GM23338 (cell line): ENCODE measurements around the gene C11orf52. TPM values are rescaled to one million over a fixed set of nuclear protein-coding genes. Genes with fewer than 3 reads are reported as not detected.

Experiments used
- ATAC-seq: fragments of 200-7000 bp; cut with Tn5 transposase; 3 replicates; pipeline ENCODE4 v1.9.1; 2020
- DNase-seq: peaks from one replicate; pipeline ENCODE4 v3.0.0-alpha.2; 2015; ENCODE audit warnings: low spot score
- H2AFZ ChIP-seq: fragments of 200-600 bp; sonication (generic); 2 replicates; pipeline ENCODE4 v1.8.0; 2016; ENCODE audit warnings: antibody characterized with exemption, mild to moderate bottlenecking, moderate library complexity
- H3F3A ChIP-seq: fragments of 200-600 bp; sonication (generic); replicated peaks from 2 replicates; pipeline ENCODE4 v1.8.0; 2017; ENCODE audit warnings: antibody characterized with exemption, mixed run types, low read depth
- H3K27ac ChIP-seq: fragments of 200-600 bp; sonication (generic); 2 replicates; pipeline ENCODE4 v1.6.1; 2016; ENCODE audit warnings: low read depth
- H3K27me3 ChIP-seq: fragments of 200-600 bp; sonication (generic); 2 replicates; pipeline ENCODE4 v1.8.0; 2016; ENCODE audit warnings: mild to moderate bottlenecking, mixed run types, moderate library complexity; ENCODE audit not compliant: insufficient read depth
- H3K36me3 ChIP-seq: fragments of 200-600 bp; sonication (generic); 2 replicates; pipeline ENCODE4 v1.8.0; 2016; ENCODE audit warnings: mild to moderate bottlenecking; ENCODE audit not compliant: insufficient read depth
- H3K4me1 ChIP-seq: fragments of 200-600 bp; sonication (generic); 2 replicates; pipeline ENCODE4 v1.8.0; 2016; ENCODE audit warnings: mild to moderate bottlenecking, moderate library complexity; ENCODE audit not compliant: insufficient read depth
- H3K4me2 ChIP-seq: fragments of 200-600 bp; sonication (generic); 2 replicates; pipeline ENCODE4 v1.7.1; 2017; ENCODE audit warnings: mixed run types
- H3K4me3 ChIP-seq: fragments of 200-600 bp; sonication (generic); 2 replicates; pipeline ENCODE4 v1.6.1; 2016; ENCODE audit warnings: mixed run types
- H3K79me2 ChIP-seq: fragments of 200-600 bp; sonication (generic); replicated peaks from 2 replicates; pipeline ENCODE4 v1.8.0; 2017; ENCODE audit warnings: mild to moderate bottlenecking; ENCODE audit not compliant: insufficient read depth
- H3K9me2 ChIP-seq: fragments of 200-600 bp; sonication (generic); 2 replicates; pipeline ENCODE4 v1.8.0; 2017; ENCODE audit not compliant: insufficient read depth
- H4K20me1 ChIP-seq: fragments of 200-600 bp; sonication (generic); replicated peaks from 2 replicates; pipeline ENCODE4 v1.8.0; 2017; ENCODE audit warnings: mild to moderate bottlenecking; ENCODE audit not compliant: insufficient read depth
- H3K27ac Mint-ChIP-seq: 2 replicates; pipeline ENCODE4 v1.8.0; 2020; ENCODE audit warnings: inconsistent platforms, mild to moderate bottlenecking, moderate library complexity, mixed read lengths
- H3K27me3 Mint-ChIP-seq: 3 replicates; pipeline ENCODE4 v1.8.0; 2022; ENCODE audit warnings: low read depth, mild to moderate bottlenecking, moderate library complexity, mixed read lengths, inconsistent platforms; ENCODE audit not compliant: insufficient read depth, poor library complexity
- H3K36me3 Mint-ChIP-seq: 3 replicates; pipeline ENCODE4 v1.8.0; 2021; ENCODE audit warnings: low read depth, mild to moderate bottlenecking, inconsistent platforms, moderate library complexity, mixed read lengths
- H3K4me1 Mint-ChIP-seq: 3 replicates; pipeline ENCODE4 v1.8.0; 2020; ENCODE audit warnings: mild to moderate bottlenecking, inconsistent platforms, mixed read lengths
- H3K4me3 Mint-ChIP-seq: 3 replicates; pipeline ENCODE4 v1.8.0; 2021; ENCODE audit warnings: moderate library complexity, mild to moderate bottlenecking, inconsistent platforms, mixed read lengths
- H3K9me3 Mint-ChIP-seq: 3 replicates; pipeline ENCODE4 v1.8.0; 2020; ENCODE audit warnings: moderate library complexity, mild to moderate bottlenecking, inconsistent platforms, mixed read lengths
- CREB1 ChIP-seq: fragments of 250-450 bp; sonication (Bioruptor Pico); IDR thresholded peaks from 2 replicates; pipeline ENCODE4 v1.5.0; 2020; ENCODE audit warnings: low read depth, mild to moderate bottlenecking, moderate library complexity
- CTCF ChIP-seq, 2 experiments: fragments of 200-600 bp in 1 of 2; sonication (generic) in 1 of 2; conservative IDR thresholded peaks; 2 replicates each; pipeline versions ENCODE4 v1.5.1 to v1.6.1; 2016 to 2017; ENCODE audit warnings: antibody characterized with exemption in 2 of 2, low read depth in 2 of 2, mild to moderate bottlenecking in 2 of 2, moderate library complexity in 1 of 2
- ETS1 ChIP-seq: IDR thresholded peaks from 2 replicates; pipeline ENCODE4 v1.6.1; 2016; ENCODE audit warnings: antibody characterized with exemption
- EZH2 ChIP-seq: fragments of 200-600 bp; sonication (generic); IDR thresholded peaks from one replicate; pipeline ENCODE4 v1.8.0; 2017; ENCODE audit warnings: antibody characterized with exemption, mild to moderate bottlenecking, low read depth; ENCODE audit not compliant: unreplicated experiment
- EZH2phosphoT487 ChIP-seq: fragments of 200-600 bp; sonication (generic); IDR thresholded peaks from one replicate; pipeline ENCODE4 v1.8.1; 2018; ENCODE audit warnings: antibody characterized with exemption; ENCODE audit not compliant: unreplicated experiment
- JUNB ChIP-seq: IDR thresholded peaks from one replicate; pipeline ENCODE4 v1.6.1; 2016; ENCODE audit warnings: antibody characterized with exemption; ENCODE audit not compliant: unreplicated experiment
- NANOG ChIP-seq: IDR thresholded peaks from 2 replicates; pipeline ENCODE4 v1.6.1; 2016; ENCODE audit warnings: antibody characterized with exemption, borderline replicate concordance
- POLR2AphosphoS5 ChIP-seq: IDR thresholded peaks from 2 replicates; pipeline ENCODE4 v1.6.1; 2016; ENCODE audit warnings: antibody characterized with exemption, low read depth
- REST ChIP-seq: IDR thresholded peaks from one replicate; pipeline ENCODE4 v1.6.1; 2018; ENCODE audit warnings: antibody characterized with exemption; ENCODE audit not compliant: unreplicated experiment
- STAT1 ChIP-seq: IDR thresholded peaks from one replicate; pipeline ENCODE4 v1.6.1; 2016; ENCODE audit warnings: antibody characterized with exemption; ENCODE audit not compliant: unreplicated experiment
- ZNF114 ChIP-seq: fragments of 250-450 bp; sonication (Bioruptor Pico); IDR thresholded peaks from 2 replicates; pipeline ENCODE4 v1.5.0; 2020; ENCODE audit warnings: mild to moderate bottlenecking, moderate library complexity
- ZNF331 ChIP-seq: fragments of 250-450 bp; sonication (Bioruptor Pico); IDR thresholded peaks from 2 replicates; pipeline ENCODE4 v1.5.0; 2020; ENCODE audit warnings: low read depth, mild to moderate bottlenecking, moderate library complexity
- ZNF462 ChIP-seq: fragments of 250-450 bp; sonication (Bioruptor Pico); IDR thresholded peaks from 2 replicates; pipeline ENCODE4 v1.5.0; 2020; ENCODE audit warnings: mild to moderate bottlenecking, moderate library complexity
- polyA plus RNA-seq: library from polyadenylated mRNA; unstranded; fragments of >200 nt; fragmentation: Nextera tagmentation; extraction: Ambion mirVana; gene quantifications from 2 replicates; pipeline ENCODE4 v1.2.1, GENCODE V29; 2016
- total RNA-seq: library from RNA; depleted of rRNA; stranded (reverse); fragments of >200 nt; shearing (Covaris generic); gene quantifications from 2 replicates; pipeline ENCODE4 v1.2.3, GENCODE V29; 2014

The C11orf52 gene
- total and polyA plus RNA-seq, 2 experiments from 2014 or later: 1.0 to 4.1 TPM

- Histone ChIP-seq H3K27me3 (no peaks in the 10 kb centered on the region), H3K4me2 (peak overlapping the region; percentile 92), H3K9me2 (no peaks in the 10 kb centered on the region), H3K36me3 (no peaks in the 10 kb centered on the region), H3K4me3 (peak overlapping the region; percentile 83), H3F3A (peaks cover 14% of the 10 kb centered on the region; the same call in 1 of the 2 replicates), H2AFZ (no peak overlapping the region), H3K4me1 (peaks cover 38% of the 10 kb centered on the region), H3K27ac (peak overlapping the region; percentile 61; the same call in 1 of the 2 replicates), H3K79me2 (peaks cover 17% of the 10 kb centered on the region; the same call in 1 of the 2 replicates), H4K20me1 (no peaks in the 10 kb centered on the region)
- TF ChIP-seq ETS1 (no peak), EZH2 (no peak), POLR2AphosphoS5 (no peak), ZNF114 (CRISPR knock-in tag) (no peak), CTCF (conservative IDR thresholded peaks at IDR 0.05; ENCODE audit: low read depth in 2 of 2) (no peak), JUNB (no peak), EZH2phosphoT487 (no peak), STAT1 (no peak), ZNF331 (CRISPR knock-in tag) (no peak), NANOG (no peak), ZNF462 (CRISPR knock-in tag) (no peak), REST (no peak), CREB1 (CRISPR knock-in tag) (no peak)
- peak overlapping the region; percentile 81 for H3K4me3 Mint-ChIP-seq
- H3K36me3 Mint-ChIP-seq: no peaks in the 10 kb centered on the region; the same call in 2 of the 3 replicates
- peaks cover 5% of the 10 kb centered on the region for H3K27me3 Mint-ChIP-seq
- peak; percentile 18 for ATAC-seq
- no peaks in the 10 kb centered on the region; the same call in 2 of the 3 replicates for H3K9me3 Mint-ChIP-seq
- no peak overlapping the region; the same call in 1 of the 2 replicates for H3K27ac Mint-ChIP-seq
- peak; percentile 79 for DNase-seq
- H3K4me1 Mint-ChIP-seq: peaks cover 43% of the 10 kb centered on the region
Observed at GRCh38 chr11:111938687-111939160, 20.0 kb downstream of the C11orf52 start.
